IPS-NIHi7 (cell line): ENCODE results near the gene FGD6.
"Not testable (repeated sequence)": the region's sequence is repeated elsewhere in the genome, so short reads cannot be mapped to it uniquely, and the experiment has no call there.

ENCODE experiments used
- DNase-seq: peaks from one replicate; pipeline ENCODE4 v3.0.0; 2012; ENCODE audit warnings: mixed read lengths; ENCODE audit errors: extremely low spot score

FGD6 gene

GRCh38 chr12:95217377-95218149 lies at the start of gene FGD6, which contains the start of gene VEZT:
FGD6 (minus strand) TSS chr12:95217467; CDS start chr12:95217240, 227 bp downstream.
VEZT (plus strand) TSS chr12:95217807; CDS start chr12:95217851, 44 bp downstream.
- peak; percentile 95 for DNase-seq

- no peak for DNase-seq
Observed at GRCh38 chr12:95266254-95266653, 49.0 kb upstream of the FGD6 start.

- no peak for DNase-seq
Observed at GRCh38 chr12:95265765-95266164, 48.5 kb upstream of the FGD6 start.

- no peak for DNase-seq
Observed at GRCh38 chr12:95262808-95263207, 45.5 kb upstream of the FGD6 start.

GRCh38 chr12:95261109-95261508 lies 43.8 kb upstream of the FGD6 start:
- DNase-seq: no peak

- no peak for DNase-seq
Observed at GRCh38 chr12:95259368-95259767, 42.1 kb upstream of the FGD6 start.

- DNase-seq: no peak
Observed at GRCh38 chr12:95258803-95259202, 41.5 kb upstream of the FGD6 start.

- no peak for DNase-seq
Observed at GRCh38 chr12:95258151-95258550, 40.9 kb upstream of the FGD6 start.

GRCh38 chr12:95257541-95257940 lies 40.3 kb upstream of the FGD6 start:
- DNase-seq: peak; percentile 24

- DNase-seq: no peak
Observed at GRCh38 chr12:95253386-95253785, 36.1 kb upstream of the FGD6 start.

GRCh38 chr12:95248604-95249360 lies 31.5 kb upstream of the FGD6 start:
- DNase-seq: no peak

- no peak for DNase-seq
Observed at GRCh38 chr12:95248095-95248494, 30.8 kb upstream of the FGD6 start.

GRCh38 chr12:95244350-95244749 lies 27.1 kb upstream of the FGD6 start:
- DNase-seq: no peak

- no peak for DNase-seq
Observed at GRCh38 chr12:95243497-95244183, 26.4 kb upstream of the FGD6 start.

- DNase-seq: no peak
Observed at GRCh38 chr12:95241761-95242506, 24.7 kb upstream of the FGD6 start.

GRCh38 chr12:95241138-95241537 lies 23.9 kb upstream of the FGD6 start:
- DNase-seq: not testable (repeated sequence)

GRCh38 chr12:95240556-95240955 lies 23.3 kb upstream of the FGD6 start:
- no peak for DNase-seq

GRCh38 chr12:95239835-95240234 lies 22.6 kb upstream of the FGD6 start:
- DNase-seq: not testable (repeated sequence)

- no peak for DNase-seq
Observed at GRCh38 chr12:95239216-95239615, 21.9 kb upstream of the FGD6 start.

GRCh38 chr12:95238150-95238549 lies 20.9 kb upstream of the FGD6 start:
- DNase-seq: no peak

GRCh38 chr12:95237315-95237714 lies 20.0 kb upstream of the FGD6 start:
- no peak for DNase-seq

- DNase-seq: not testable (repeated sequence)
Observed at GRCh38 chr12:95235621-95236020, 18.4 kb upstream of the FGD6 start.
